Endothelial cell of umbilical vein (primary cell): ENCODE results near the gene THAP11. TPM values are rescaled to one million over a fixed set of nuclear protein-coding genes. Genes with fewer than 3 reads are reported as not detected.
A peak's percentile ranks its signal among the peaks of the same experiment; 100 is the strongest.

Experiments
- BruUV-seq: library from RNA; stranded (reverse); fragments of 400-500 nt; replicated peaks from 2 replicates; lab custom pipeline; 2021; lab: Mats Ljungman, UMichigan
- CTCF ChIA-PET: fragments of 300-600, 350-600 bp; sonication (Branson Sonifier 250); formaldehyde crosslinking; loops from one replicate; lab custom pipeline; 2021; ENCODE audit warnings: antibody characterized with exemption, inconsistent platforms; lab: Charles Lee
- POLR2A ChIA-PET: fragments of 300-600, 350-600 bp; sonication (Branson Sonifier 250); formaldehyde crosslinking; loops from one replicate; lab custom pipeline; 2021; ENCODE audit warnings: antibody characterized with exemption, inconsistent platforms; lab: Charles Lee
- DNase-seq: peaks from one replicate; pipeline ENCODE4 v3.0.0-alpha.2; 2011; ENCODE audit warnings: low read depth, low spot score
- FAIRE-seq: peaks from 2 replicates; lab custom pipeline; 2011; peaks lifted over from hg19 to GRCh38; lab: Jason Lieb, UNC
- H2AFZ ChIP-seq: 2 replicates; pipeline ENCODE4 v1.6.0; 2012; ENCODE audit warnings: low read depth, low read length, control low read depth, inconsistent platforms
- H3K27ac ChIP-seq: 2 replicates; pipeline ENCODE4 v1.5.1; 2011; ENCODE audit warnings: low read depth, mild to moderate bottlenecking, control low read depth, low read length, moderate library complexity; ENCODE audit not compliant: insufficient read depth
- H3K27me3 ChIP-seq, 2 experiments: 2 replicates each; pipeline versions ENCODE4 v1.6.0 to v1.6.1; 2011; ENCODE audit warnings: low read length in 2 of 2, mixed read lengths in 1 of 2; ENCODE audit not compliant: control insufficient read depth in 2 of 2, insufficient read depth in 2 of 2
- H3K36me3 ChIP-seq, 2 experiments: 2 replicates in 1 of 2; 3 replicates in 1 of 2; pipeline ENCODE4 v1.5.1; 2011; ENCODE audit warnings: low read length in 2 of 2, mild to moderate bottlenecking in 1 of 2, moderate library complexity in 1 of 2; ENCODE audit not compliant: control insufficient read depth in 2 of 2, insufficient read depth in 2 of 2; ENCODE audit errors: extremely low read depth in 1 of 2
- H3K4me1 ChIP-seq: 3 replicates; pipeline ENCODE4 v1.5.1; 2011; ENCODE audit warnings: mild to moderate bottlenecking, low read length; ENCODE audit not compliant: control insufficient read depth, insufficient read depth; ENCODE audit errors: extremely low read depth
- H3K4me2 ChIP-seq: 2 replicates; pipeline ENCODE4 v1.6.1; 2011; ENCODE audit warnings: low read length, control low read depth, mixed read lengths; ENCODE audit not compliant: insufficient read depth
- H3K4me3 ChIP-seq, 3 experiments: fragments of 200-600 bp in 1 of 3; sonication (generic), shearing (Covaris generic) in 1 of 3; replicated peaks in 1 of 3; 2 replicates each; pipeline ENCODE4 v1.5.1; 2011 to 2016; ENCODE audit warnings: control low read depth in 3 of 3, low read length in 3 of 3, mild to moderate bottlenecking in 2 of 3, inconsistent platforms in 1 of 3, low read depth in 1 of 3, moderate library complexity in 1 of 3; ENCODE audit not compliant: insufficient read depth in 1 of 3
- H3K79me2 ChIP-seq: 2 replicates; pipeline ENCODE4 v1.6.0; 2012; ENCODE audit warnings: low read length, inconsistent platforms; ENCODE audit not compliant: control insufficient read depth, insufficient read depth
- H3K9ac ChIP-seq: replicated peaks from 2 replicates; pipeline ENCODE3; 2011; ENCODE audit warnings: low read length, control low read depth; ENCODE audit not compliant: insufficient read depth; ENCODE audit errors: extremely low read depth
- H3K9me1 ChIP-seq: replicated peaks from 3 replicates; pipeline ENCODE4 v1.6.0; 2011; ENCODE audit warnings: mild to moderate bottlenecking, low read length; ENCODE audit not compliant: control insufficient read depth, insufficient read depth; ENCODE audit errors: extremely low read depth
- H3K9me3 ChIP-seq: replicated peaks from 2 replicates; pipeline ENCODE4 v1.5.1; 2012; ENCODE audit warnings: low read length, inconsistent platforms; ENCODE audit not compliant: control insufficient read depth, insufficient read depth
- H4K20me1 ChIP-seq: replicated peaks from 2 replicates; pipeline ENCODE3; 2011; ENCODE audit warnings: mild to moderate bottlenecking, low read length; ENCODE audit not compliant: control insufficient read depth, insufficient read depth; ENCODE audit errors: extremely low read depth
- EZH2 ChIP-seq: IDR thresholded peaks from 2 replicates; pipeline ENCODE4 v1.6.1; 2012; ENCODE audit warnings: borderline replicate concordance, low read depth, mild to moderate bottlenecking, moderate library complexity, low read length, inconsistent platforms; ENCODE audit not compliant: severe bottlenecking
- FOS ChIP-seq: IDR thresholded peaks from 2 replicates; pipeline ENCODE4 v1.6.1; 2011; ENCODE audit warnings: mild to moderate bottlenecking, low read length, moderate library complexity, borderline replicate concordance; ENCODE audit not compliant: insufficient read depth
- GATA2 ChIP-seq: IDR thresholded peaks from 2 replicates; pipeline ENCODE4 v1.7.0; 2011; ENCODE audit warnings: low read depth, mild to moderate bottlenecking, moderate library complexity, mixed read lengths, low read length; ENCODE audit not compliant: insufficient read length, insufficient read depth
- JUN ChIP-seq: IDR thresholded peaks from 2 replicates; pipeline ENCODE4 v1.6.1; 2011; ENCODE audit warnings: borderline replicate concordance, low read depth; ENCODE audit not compliant: insufficient read length, insufficient read depth
- MYC ChIP-seq: IDR thresholded peaks from one replicate; pipeline ENCODE4 v1.6.1; 2011; ENCODE audit warnings: mild to moderate bottlenecking, low read depth, low read length
- POLR2A ChIP-seq: IDR thresholded peaks from 2 replicates; pipeline ENCODE4 v1.6.1; 2012; ENCODE audit warnings: low read depth, mild to moderate bottlenecking, control low read depth, low read length
- POLR2AphosphoS5 ChIP-seq: IDR thresholded peaks from 2 replicates; pipeline ENCODE4 v1.6.1; 2012; ENCODE audit warnings: low read depth, mild to moderate bottlenecking, control low read depth, low read length, moderate library complexity; ENCODE audit not compliant: insufficient read depth
- dilution Hi-C: fragments of 300-500 bp; cut with MboI; formaldehyde crosslinking; loops from one replicate; pipeline ENCODE4 v1.15.0; 2019; ENCODE audit warnings: low sequenced_read_pairs; ENCODE audit not compliant: extremely low pct_ligation_motif_present
- intact Hi-C: fragments of 100-400 bp; cut with micrococcal nuclease; formaldehyde crosslinking; loops from one replicate; pipeline ENCODE4 v1.10.0; 2022
- polyA plus RNA-seq, 4 experiments: library from polyadenylated mRNA; depleted of rRNA in 3 of 4; stranded (reverse) in 3 of 4; unstranded in 1 of 4; fragments of >200 nt; gene quantifications; 2 replicates each; pipeline versions ENCODE4 v1.2.1 to v1.2.3, GENCODE V29; 2011 to 2012; ENCODE audit warnings: missing spikeins in 1 of 4
- total RNA-seq: library from RNA; stranded (reverse); gene quantifications from 2 replicates; pipeline ENCODE4 v1.2.3, GENCODE V29; 2021
- TF ChIP-seq, protein P1 (sequence below): IDR thresholded peaks from 2 replicates; pipeline ENCODE4 v1.6.1; 2011; ENCODE audit not compliant: insufficient read depth, insufficient read length
- TF ChIP-seq, protein P2 (sequence below), 2 donors: IDR thresholded peaks; 1 replicate in 1 of 2; 2 replicates in 1 of 2; pipeline ENCODE4 v1.5.1; 2011; ENCODE audit warnings: low read length in 2 of 2, mild to moderate bottlenecking in 2 of 2, moderate library complexity in 2 of 2, control low read depth in 1 of 2, inconsistent platforms in 1 of 2, low read depth in 1 of 2; ENCODE audit not compliant: insufficient read depth in 1 of 2; ENCODE audit errors: extremely low read depth in 1 of 2

The THAP11 gene
- total and polyA plus RNA-seq, 2 donors (not counting 3 experiments of a cell fraction or from before 2014, with no cell fraction given), result 24.0 to 25.9 TPM

DNA sequence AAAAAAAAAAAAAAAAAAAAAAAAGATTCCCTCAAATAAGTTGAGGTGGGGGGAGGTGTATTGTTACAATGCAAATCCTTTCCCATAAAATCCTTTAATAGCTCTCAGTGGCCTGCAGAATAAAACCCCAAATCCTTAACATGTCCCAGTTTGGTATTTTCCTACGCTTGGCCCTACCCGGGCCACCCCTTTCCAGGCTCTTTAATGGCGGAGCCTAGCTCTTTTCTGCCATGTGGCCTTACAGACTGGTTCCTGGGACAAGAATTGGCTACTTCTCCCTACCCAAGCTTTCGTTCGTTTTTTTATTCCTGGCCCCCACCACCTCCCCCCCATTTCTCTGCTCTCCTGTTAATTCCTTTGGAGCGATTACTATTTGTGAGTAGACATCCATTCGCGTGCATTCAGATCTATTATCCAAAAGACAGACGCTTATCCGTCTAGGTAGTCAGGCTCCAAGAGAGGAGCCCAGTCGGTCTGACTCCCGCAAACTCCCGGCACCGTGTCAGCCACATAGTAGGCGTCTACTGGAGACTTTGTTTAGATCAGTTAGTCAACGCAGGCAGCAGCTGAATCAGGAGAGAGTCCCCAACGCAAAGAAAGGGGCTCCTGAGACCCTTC lies 813 bp upstream of the THAP11 start:
- Histone ChIP-seq H2AFZ (peak overlapping the region; percentile 92), H3K79me2 (peaks cover 23% of the 10 kb centered on the region), H3K9me1 (no peaks in the 10 kb centered on the region), H3K36me3 (no peaks in the 10 kb centered on the region), H4K20me1 (no peaks in the 10 kb centered on the region), H3K27ac (peak overlapping the region; percentile 77), H3K27me3 (no peaks in the 10 kb centered on the region), H3K4me3 (peak overlapping the region in 1 of 3 experiments; percentile 58), H3K9me3 (no peaks in the 10 kb centered on the region), H3K9ac (peak overlapping the region; percentile 84), H3K4me1 (peaks cover 26% of the 10 kb centered on the region), H3K4me2 (peak overlapping the region; percentile 49)
- TF ChIP-seq POLR2A, result no peak
- no peak for TF ChIP-seq EZH2
- TF ChIP-seq, protein P1, sequence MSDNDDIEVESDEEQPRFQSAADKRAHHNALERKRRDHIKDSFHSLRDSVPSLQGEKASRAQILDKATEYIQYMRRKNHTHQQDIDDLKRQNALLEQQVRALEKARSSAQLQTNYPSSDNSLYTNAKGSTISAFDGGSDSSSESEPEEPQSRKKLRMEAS, result no peak
- no peak for TF ChIP-seq GATA2
- no peak for TF ChIP-seq JUN
- TF ChIP-seq POLR2AphosphoS5, result no peak
- TF ChIP-seq, protein P2, sequence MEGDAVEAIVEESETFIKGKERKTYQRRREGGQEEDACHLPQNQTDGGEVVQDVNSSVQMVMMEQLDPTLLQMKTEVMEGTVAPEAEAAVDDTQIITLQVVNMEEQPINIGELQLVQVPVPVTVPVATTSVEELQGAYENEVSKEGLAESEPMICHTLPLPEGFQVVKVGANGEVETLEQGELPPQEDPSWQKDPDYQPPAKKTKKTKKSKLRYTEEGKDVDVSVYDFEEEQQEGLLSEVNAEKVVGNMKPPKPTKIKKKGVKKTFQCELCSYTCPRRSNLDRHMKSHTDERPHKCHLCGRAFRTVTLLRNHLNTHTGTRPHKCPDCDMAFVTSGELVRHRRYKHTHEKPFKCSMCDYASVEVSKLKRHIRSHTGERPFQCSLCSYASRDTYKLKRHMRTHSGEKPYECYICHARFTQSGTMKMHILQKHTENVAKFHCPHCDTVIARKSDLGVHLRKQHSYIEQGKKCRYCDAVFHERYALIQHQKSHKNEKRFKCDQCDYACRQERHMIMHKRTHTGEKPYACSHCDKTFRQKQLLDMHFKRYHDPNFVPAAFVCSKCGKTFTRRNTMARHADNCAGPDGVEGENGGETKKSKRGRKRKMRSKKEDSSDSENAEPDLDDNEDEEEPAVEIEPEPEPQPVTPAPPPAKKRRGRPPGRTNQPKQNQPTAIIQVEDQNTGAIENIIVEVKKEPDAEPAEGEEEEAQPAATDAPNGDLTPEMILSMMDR (IDR thresholded peaks at IDR 0.05; ENCODE audit: extremely low read depth in 1 of 2, insufficient read depth in 1 of 2, low read depth in 1 of 2, low read length in 2 of 2), result no peak
- TF ChIP-seq MYC, result no peak
- no peak for TF ChIP-seq FOS
- DNase-seq, result no peak
- no peak for FAIRE-seq
- CTCF ChIA-PET, result interaction anchor here (0.8 to 2.8 kb wide), 3 partner anchors 25 to 169 kb away, joined by 3 to 8 read pairs (median 4); no protein-coding TSS in a partner anchor
- POLR2A ChIA-PET, result no interaction called here
- dilution Hi-C loops (no loop called here), intact Hi-C loops (no loop called here)
- no TSS peak for BruUV-seq
